ENCODE measurements around the gene TAF5L.

- TF ChIP-seq, protein P1, sequence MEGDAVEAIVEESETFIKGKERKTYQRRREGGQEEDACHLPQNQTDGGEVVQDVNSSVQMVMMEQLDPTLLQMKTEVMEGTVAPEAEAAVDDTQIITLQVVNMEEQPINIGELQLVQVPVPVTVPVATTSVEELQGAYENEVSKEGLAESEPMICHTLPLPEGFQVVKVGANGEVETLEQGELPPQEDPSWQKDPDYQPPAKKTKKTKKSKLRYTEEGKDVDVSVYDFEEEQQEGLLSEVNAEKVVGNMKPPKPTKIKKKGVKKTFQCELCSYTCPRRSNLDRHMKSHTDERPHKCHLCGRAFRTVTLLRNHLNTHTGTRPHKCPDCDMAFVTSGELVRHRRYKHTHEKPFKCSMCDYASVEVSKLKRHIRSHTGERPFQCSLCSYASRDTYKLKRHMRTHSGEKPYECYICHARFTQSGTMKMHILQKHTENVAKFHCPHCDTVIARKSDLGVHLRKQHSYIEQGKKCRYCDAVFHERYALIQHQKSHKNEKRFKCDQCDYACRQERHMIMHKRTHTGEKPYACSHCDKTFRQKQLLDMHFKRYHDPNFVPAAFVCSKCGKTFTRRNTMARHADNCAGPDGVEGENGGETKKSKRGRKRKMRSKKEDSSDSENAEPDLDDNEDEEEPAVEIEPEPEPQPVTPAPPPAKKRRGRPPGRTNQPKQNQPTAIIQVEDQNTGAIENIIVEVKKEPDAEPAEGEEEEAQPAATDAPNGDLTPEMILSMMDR (conservative IDR thresholded peaks at IDR 0.05) = no peak
- TF ChIP-seq ZFX (IDR thresholded peaks at IDR 0.05) = no peak
These were observed 2.7 kb downstream of the TAF5L start for GRCh38 chr1:229623225-229623624.
